Measurements from ENCODE around the gene LY6G6C.

DNA sequence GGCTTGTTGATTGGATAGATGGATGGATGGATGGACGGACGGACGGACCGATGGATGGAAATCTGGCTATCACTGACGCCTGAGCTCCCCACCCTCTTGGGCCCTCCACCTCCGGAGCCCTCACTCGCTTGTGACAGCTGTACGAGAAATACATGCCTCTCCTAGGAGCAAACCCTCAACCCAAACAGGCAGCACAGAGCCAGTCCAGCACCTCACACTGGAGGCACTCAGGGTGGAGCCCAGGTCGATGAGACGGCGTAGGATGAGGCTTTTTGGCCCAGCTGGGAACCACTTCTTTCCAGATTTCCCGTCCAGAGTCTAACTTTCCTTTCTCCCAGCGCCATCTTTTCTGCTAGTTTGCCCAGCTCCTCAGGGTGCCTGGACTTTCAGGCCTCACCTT is 38.0 kb downstream of the LY6G6C start:
- TF ChIP-seq, protein P1, sequence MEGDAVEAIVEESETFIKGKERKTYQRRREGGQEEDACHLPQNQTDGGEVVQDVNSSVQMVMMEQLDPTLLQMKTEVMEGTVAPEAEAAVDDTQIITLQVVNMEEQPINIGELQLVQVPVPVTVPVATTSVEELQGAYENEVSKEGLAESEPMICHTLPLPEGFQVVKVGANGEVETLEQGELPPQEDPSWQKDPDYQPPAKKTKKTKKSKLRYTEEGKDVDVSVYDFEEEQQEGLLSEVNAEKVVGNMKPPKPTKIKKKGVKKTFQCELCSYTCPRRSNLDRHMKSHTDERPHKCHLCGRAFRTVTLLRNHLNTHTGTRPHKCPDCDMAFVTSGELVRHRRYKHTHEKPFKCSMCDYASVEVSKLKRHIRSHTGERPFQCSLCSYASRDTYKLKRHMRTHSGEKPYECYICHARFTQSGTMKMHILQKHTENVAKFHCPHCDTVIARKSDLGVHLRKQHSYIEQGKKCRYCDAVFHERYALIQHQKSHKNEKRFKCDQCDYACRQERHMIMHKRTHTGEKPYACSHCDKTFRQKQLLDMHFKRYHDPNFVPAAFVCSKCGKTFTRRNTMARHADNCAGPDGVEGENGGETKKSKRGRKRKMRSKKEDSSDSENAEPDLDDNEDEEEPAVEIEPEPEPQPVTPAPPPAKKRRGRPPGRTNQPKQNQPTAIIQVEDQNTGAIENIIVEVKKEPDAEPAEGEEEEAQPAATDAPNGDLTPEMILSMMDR (conservative IDR thresholded peaks at IDR 0.05; ENCODE audit: low read depth, low read length): no peak
- no peak for TF ChIP-seq EZH2 (IDR thresholded peaks at IDR 0.05; ENCODE audit: borderline replicate concordance, low read depth, low read length, poor library complexity, severe bottlenecking)
